ENCODE data around the gene CLEC1A.
"Not testable (repeated sequence)": the region's sequence is repeated elsewhere in the genome, so short reads cannot be mapped to it uniquely, and the experiment has no call there.

DNA sequence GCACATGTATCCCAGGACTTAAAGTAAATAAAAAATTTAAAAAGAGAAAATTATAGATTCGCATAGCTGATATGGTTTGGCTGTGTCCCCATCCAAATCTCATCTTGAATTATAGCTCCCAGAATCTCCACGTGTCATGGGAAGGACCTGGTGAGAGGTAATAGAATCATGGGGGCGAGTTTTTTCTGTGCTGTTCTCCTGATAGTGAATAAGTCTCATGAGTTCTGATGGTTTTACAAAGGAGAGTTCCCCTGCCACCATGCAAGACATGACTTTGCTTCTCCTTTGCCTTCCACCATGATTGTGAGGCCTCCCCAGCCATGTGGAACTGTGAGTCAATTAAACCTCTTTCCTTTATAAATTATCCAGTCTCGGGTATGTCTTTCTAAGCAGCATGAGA is 72.1 kb downstream of the CLEC1A start:
- TF ChIP-seq, protein P1, sequence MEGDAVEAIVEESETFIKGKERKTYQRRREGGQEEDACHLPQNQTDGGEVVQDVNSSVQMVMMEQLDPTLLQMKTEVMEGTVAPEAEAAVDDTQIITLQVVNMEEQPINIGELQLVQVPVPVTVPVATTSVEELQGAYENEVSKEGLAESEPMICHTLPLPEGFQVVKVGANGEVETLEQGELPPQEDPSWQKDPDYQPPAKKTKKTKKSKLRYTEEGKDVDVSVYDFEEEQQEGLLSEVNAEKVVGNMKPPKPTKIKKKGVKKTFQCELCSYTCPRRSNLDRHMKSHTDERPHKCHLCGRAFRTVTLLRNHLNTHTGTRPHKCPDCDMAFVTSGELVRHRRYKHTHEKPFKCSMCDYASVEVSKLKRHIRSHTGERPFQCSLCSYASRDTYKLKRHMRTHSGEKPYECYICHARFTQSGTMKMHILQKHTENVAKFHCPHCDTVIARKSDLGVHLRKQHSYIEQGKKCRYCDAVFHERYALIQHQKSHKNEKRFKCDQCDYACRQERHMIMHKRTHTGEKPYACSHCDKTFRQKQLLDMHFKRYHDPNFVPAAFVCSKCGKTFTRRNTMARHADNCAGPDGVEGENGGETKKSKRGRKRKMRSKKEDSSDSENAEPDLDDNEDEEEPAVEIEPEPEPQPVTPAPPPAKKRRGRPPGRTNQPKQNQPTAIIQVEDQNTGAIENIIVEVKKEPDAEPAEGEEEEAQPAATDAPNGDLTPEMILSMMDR (IDR thresholded peaks at IDR 0.05): not testable (repeated sequence)
- not testable (repeated sequence) for TF ChIP-seq POLR2A (IDR thresholded peaks at IDR 0.05)
